Endothelial cell of umbilical vein (primary cell): Measurements from ENCODE around the gene ARHGAP30. TPM values are rescaled to one million over a fixed set of nuclear protein-coding genes. Genes with fewer than 3 reads are reported as not detected.

ENCODE experiments used
- BruUV-seq: library from RNA; stranded (reverse); fragments of 400-500 nt; replicated peaks from 2 replicates; lab custom pipeline; 2021; lab: Mats Ljungman, UMichigan
- CTCF ChIA-PET: fragments of 300-600, 350-600 bp; sonication (Branson Sonifier 250); formaldehyde crosslinking; loops from one replicate; lab custom pipeline; 2021; ENCODE audit warnings: antibody characterized with exemption, inconsistent platforms; lab: Charles Lee
- POLR2A ChIA-PET: fragments of 300-600, 350-600 bp; sonication (Branson Sonifier 250); formaldehyde crosslinking; loops from one replicate; lab custom pipeline; 2021; ENCODE audit warnings: antibody characterized with exemption, inconsistent platforms; lab: Charles Lee
- DNase-seq: peaks from one replicate; pipeline ENCODE4 v3.0.0-alpha.2; 2011; ENCODE audit warnings: low read depth, low spot score
- FAIRE-seq: peaks from 2 replicates; lab custom pipeline; 2011; peaks lifted over from hg19 to GRCh38; lab: Jason Lieb, UNC
- H2AFZ ChIP-seq: 2 replicates; pipeline ENCODE4 v1.6.0; 2012; ENCODE audit warnings: low read depth, low read length, control low read depth, inconsistent platforms
- H3K27ac ChIP-seq: 2 replicates; pipeline ENCODE4 v1.5.1; 2011; ENCODE audit warnings: low read depth, mild to moderate bottlenecking, control low read depth, low read length, moderate library complexity; ENCODE audit not compliant: insufficient read depth
- H3K27me3 ChIP-seq, 2 experiments: 2 replicates each; pipeline versions ENCODE4 v1.6.0 to v1.6.1; 2011; ENCODE audit warnings: low read length in 2 of 2, mixed read lengths in 1 of 2; ENCODE audit not compliant: control insufficient read depth in 2 of 2, insufficient read depth in 2 of 2
- H3K36me3 ChIP-seq, 2 experiments: 2 replicates in 1 of 2; 3 replicates in 1 of 2; pipeline ENCODE4 v1.5.1; 2011; ENCODE audit warnings: low read length in 2 of 2, mild to moderate bottlenecking in 1 of 2, moderate library complexity in 1 of 2; ENCODE audit not compliant: control insufficient read depth in 2 of 2, insufficient read depth in 2 of 2; ENCODE audit errors: extremely low read depth in 1 of 2
- H3K4me1 ChIP-seq: 3 replicates; pipeline ENCODE4 v1.5.1; 2011; ENCODE audit warnings: mild to moderate bottlenecking, low read length; ENCODE audit not compliant: control insufficient read depth, insufficient read depth; ENCODE audit errors: extremely low read depth
- H3K4me2 ChIP-seq: 2 replicates; pipeline ENCODE4 v1.6.1; 2011; ENCODE audit warnings: low read length, control low read depth, mixed read lengths; ENCODE audit not compliant: insufficient read depth
- H3K4me3 ChIP-seq, 3 experiments: fragments of 200-600 bp in 1 of 3; sonication (generic), shearing (Covaris generic) in 1 of 3; replicated peaks in 1 of 3; 2 replicates each; pipeline ENCODE4 v1.5.1; 2011 to 2016; ENCODE audit warnings: control low read depth in 3 of 3, low read length in 3 of 3, mild to moderate bottlenecking in 2 of 3, inconsistent platforms in 1 of 3, low read depth in 1 of 3, moderate library complexity in 1 of 3; ENCODE audit not compliant: insufficient read depth in 1 of 3
- H3K79me2 ChIP-seq: 2 replicates; pipeline ENCODE4 v1.6.0; 2012; ENCODE audit warnings: low read length, inconsistent platforms; ENCODE audit not compliant: control insufficient read depth, insufficient read depth
- H3K9ac ChIP-seq: replicated peaks from 2 replicates; pipeline ENCODE3; 2011; ENCODE audit warnings: low read length, control low read depth; ENCODE audit not compliant: insufficient read depth; ENCODE audit errors: extremely low read depth
- H3K9me1 ChIP-seq: replicated peaks from 3 replicates; pipeline ENCODE4 v1.6.0; 2011; ENCODE audit warnings: mild to moderate bottlenecking, low read length; ENCODE audit not compliant: control insufficient read depth, insufficient read depth; ENCODE audit errors: extremely low read depth
- H3K9me3 ChIP-seq: replicated peaks from 2 replicates; pipeline ENCODE4 v1.5.1; 2012; ENCODE audit warnings: low read length, inconsistent platforms; ENCODE audit not compliant: control insufficient read depth, insufficient read depth
- H4K20me1 ChIP-seq: replicated peaks from 2 replicates; pipeline ENCODE3; 2011; ENCODE audit warnings: mild to moderate bottlenecking, low read length; ENCODE audit not compliant: control insufficient read depth, insufficient read depth; ENCODE audit errors: extremely low read depth
- EZH2 ChIP-seq: IDR thresholded peaks from 2 replicates; pipeline ENCODE4 v1.6.1; 2012; ENCODE audit warnings: borderline replicate concordance, low read depth, mild to moderate bottlenecking, moderate library complexity, low read length, inconsistent platforms; ENCODE audit not compliant: severe bottlenecking
- FOS ChIP-seq: IDR thresholded peaks from 2 replicates; pipeline ENCODE4 v1.6.1; 2011; ENCODE audit warnings: mild to moderate bottlenecking, low read length, moderate library complexity, borderline replicate concordance; ENCODE audit not compliant: insufficient read depth
- GATA2 ChIP-seq: IDR thresholded peaks from 2 replicates; pipeline ENCODE4 v1.7.0; 2011; ENCODE audit warnings: low read depth, mild to moderate bottlenecking, moderate library complexity, mixed read lengths, low read length; ENCODE audit not compliant: insufficient read length, insufficient read depth
- JUN ChIP-seq: IDR thresholded peaks from 2 replicates; pipeline ENCODE4 v1.6.1; 2011; ENCODE audit warnings: borderline replicate concordance, low read depth; ENCODE audit not compliant: insufficient read length, insufficient read depth
- MYC ChIP-seq: IDR thresholded peaks from one replicate; pipeline ENCODE4 v1.6.1; 2011; ENCODE audit warnings: mild to moderate bottlenecking, low read depth, low read length
- POLR2A ChIP-seq: IDR thresholded peaks from 2 replicates; pipeline ENCODE4 v1.6.1; 2012; ENCODE audit warnings: low read depth, mild to moderate bottlenecking, control low read depth, low read length
- POLR2AphosphoS5 ChIP-seq: IDR thresholded peaks from 2 replicates; pipeline ENCODE4 v1.6.1; 2012; ENCODE audit warnings: low read depth, mild to moderate bottlenecking, control low read depth, low read length, moderate library complexity; ENCODE audit not compliant: insufficient read depth
- dilution Hi-C: fragments of 300-500 bp; cut with MboI; formaldehyde crosslinking; loops from one replicate; pipeline ENCODE4 v1.15.0; 2019; ENCODE audit warnings: low sequenced_read_pairs; ENCODE audit not compliant: extremely low pct_ligation_motif_present
- intact Hi-C: fragments of 100-400 bp; cut with micrococcal nuclease; formaldehyde crosslinking; loops from one replicate; pipeline ENCODE4 v1.10.0; 2022
- polyA plus RNA-seq, 4 experiments: library from polyadenylated mRNA; depleted of rRNA in 3 of 4; stranded (reverse) in 3 of 4; unstranded in 1 of 4; fragments of >200 nt; gene quantifications; 2 replicates each; pipeline versions ENCODE4 v1.2.1 to v1.2.3, GENCODE V29; 2011 to 2012; ENCODE audit warnings: missing spikeins in 1 of 4
- total RNA-seq: library from RNA; stranded (reverse); gene quantifications from 2 replicates; pipeline ENCODE4 v1.2.3, GENCODE V29; 2021
- TF ChIP-seq, protein P1 (sequence below): IDR thresholded peaks from 2 replicates; pipeline ENCODE4 v1.6.1; 2011; ENCODE audit not compliant: insufficient read depth, insufficient read length
- TF ChIP-seq, protein P2 (sequence below), 2 donors: IDR thresholded peaks; 1 replicate in 1 of 2; 2 replicates in 1 of 2; pipeline ENCODE4 v1.5.1; 2011; ENCODE audit warnings: low read length in 2 of 2, mild to moderate bottlenecking in 2 of 2, moderate library complexity in 2 of 2, control low read depth in 1 of 2, inconsistent platforms in 1 of 2, low read depth in 1 of 2; ENCODE audit not compliant: insufficient read depth in 1 of 2; ENCODE audit errors: extremely low read depth in 1 of 2

ARHGAP30 gene
- total and polyA plus RNA-seq, 2 donors (not counting 3 experiments of a cell fraction or from before 2014, with no cell fraction given) = not detected

DNA sequence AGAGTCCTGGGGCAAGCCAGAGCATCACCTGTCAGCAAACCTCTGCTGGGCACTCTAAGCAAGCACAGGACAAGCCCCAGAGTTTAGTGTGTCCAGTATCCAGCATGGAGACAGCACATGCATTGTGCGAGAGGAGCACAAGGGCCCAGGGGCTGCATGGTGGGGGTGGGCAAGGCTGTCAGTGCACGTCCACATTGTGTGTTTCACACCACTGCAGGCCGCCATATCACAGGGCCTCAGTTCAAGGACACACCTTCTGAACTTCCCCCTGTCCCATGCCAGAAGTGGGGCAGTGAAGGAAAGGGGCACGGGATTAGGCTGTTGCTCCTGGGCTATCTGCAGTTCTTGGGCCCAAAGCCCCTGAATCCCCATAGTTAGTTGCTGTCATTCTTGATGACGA lies 30.1 kb downstream of the ARHGAP30 start:
- no peak overlapping the region for H2AFZ ChIP-seq
- H4K20me1 ChIP-seq = no peaks in the 10 kb centered on the region
- POLR2A ChIA-PET = no interaction called here
- DNase-seq = no peak
- no peak overlapping the region for H3K4me3 ChIP-seq
- H3K4me1 ChIP-seq = peaks cover 7% of the 10 kb centered on the region
- no peak for FAIRE-seq
- H3K9ac ChIP-seq = no peak overlapping the region
- no peaks in the 10 kb centered on the region for H3K27me3 ChIP-seq
- intact Hi-C loops (no loop called here), dilution Hi-C loops (no loop called here)
- CTCF ChIA-PET = interaction anchor here (1.2 to 11.0 kb wide), 5 partner anchors 26 to 101 kb away, joined by 4 to 181 read pairs (median 7); no protein-coding TSS in a partner anchor
- peaks cover 12 to 29% of the 10 kb centered on the region in 2 experiments for H3K36me3 ChIP-seq
- BruUV-seq = TSS peak; percentile 1
- no peak overlapping the region for H3K27ac ChIP-seq
- H3K4me2 ChIP-seq = no peak overlapping the region
- H3K9me1 ChIP-seq = no peaks in the 10 kb centered on the region
- no peak for TF ChIP-seq POLR2AphosphoS5
- TF ChIP-seq FOS = no peak
- no peak for TF ChIP-seq POLR2A
- no peak for TF ChIP-seq JUN
- TF ChIP-seq, protein P1, sequence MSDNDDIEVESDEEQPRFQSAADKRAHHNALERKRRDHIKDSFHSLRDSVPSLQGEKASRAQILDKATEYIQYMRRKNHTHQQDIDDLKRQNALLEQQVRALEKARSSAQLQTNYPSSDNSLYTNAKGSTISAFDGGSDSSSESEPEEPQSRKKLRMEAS = no peak
- TF ChIP-seq, protein P2, sequence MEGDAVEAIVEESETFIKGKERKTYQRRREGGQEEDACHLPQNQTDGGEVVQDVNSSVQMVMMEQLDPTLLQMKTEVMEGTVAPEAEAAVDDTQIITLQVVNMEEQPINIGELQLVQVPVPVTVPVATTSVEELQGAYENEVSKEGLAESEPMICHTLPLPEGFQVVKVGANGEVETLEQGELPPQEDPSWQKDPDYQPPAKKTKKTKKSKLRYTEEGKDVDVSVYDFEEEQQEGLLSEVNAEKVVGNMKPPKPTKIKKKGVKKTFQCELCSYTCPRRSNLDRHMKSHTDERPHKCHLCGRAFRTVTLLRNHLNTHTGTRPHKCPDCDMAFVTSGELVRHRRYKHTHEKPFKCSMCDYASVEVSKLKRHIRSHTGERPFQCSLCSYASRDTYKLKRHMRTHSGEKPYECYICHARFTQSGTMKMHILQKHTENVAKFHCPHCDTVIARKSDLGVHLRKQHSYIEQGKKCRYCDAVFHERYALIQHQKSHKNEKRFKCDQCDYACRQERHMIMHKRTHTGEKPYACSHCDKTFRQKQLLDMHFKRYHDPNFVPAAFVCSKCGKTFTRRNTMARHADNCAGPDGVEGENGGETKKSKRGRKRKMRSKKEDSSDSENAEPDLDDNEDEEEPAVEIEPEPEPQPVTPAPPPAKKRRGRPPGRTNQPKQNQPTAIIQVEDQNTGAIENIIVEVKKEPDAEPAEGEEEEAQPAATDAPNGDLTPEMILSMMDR (IDR thresholded peaks at IDR 0.05; ENCODE audit: extremely low read depth in 1 of 2, insufficient read depth in 1 of 2, low read depth in 1 of 2, low read length in 2 of 2) = no peak
- no peak for TF ChIP-seq EZH2
- TF ChIP-seq MYC = no peak
- TF ChIP-seq GATA2 = no peak
- peaks cover 6% of the 10 kb centered on the region for H3K79me2 ChIP-seq
- H3K9me3 ChIP-seq = no peaks in the 10 kb centered on the region
